Right lobe of liver (tissue), 6 donors: ENCODE measurements around the gene MATN4. TPM values are rescaled to one million over a fixed set of nuclear protein-coding genes. Genes with fewer than 3 reads are reported as not detected.
"Not testable (repeated sequence)": the region's sequence is repeated elsewhere in the genome, so short reads cannot be mapped to it uniquely, and the experiment has no call there.

ENCODE experiments used
- ATAC-seq, 4 donors: fragments of 200-7000 bp; cut with Tn5 transposase; one replicate each; pipeline ENCODE4 v1.9.1; 2020; ENCODE audit warnings: mild to moderate bottlenecking in 4 of 4, moderate library complexity in 4 of 4
- DNase-seq, 3 donors: peaks; one replicate each; pipeline ENCODE4 v3.0.0-alpha.2; 2020
- H3K27ac ChIP-seq, 3 donors: fragments of 200-600 bp; one replicate each; pipeline ENCODE4 v1.8.0; 2022
- H3K27me3 ChIP-seq, 2 donors: fragments of 200-600 bp; one replicate each; pipeline ENCODE4 v1.8.0; 2022
- H3K36me3 ChIP-seq, 4 donors: fragments of 200-600 bp; sonication (generic) in 1 of 4; one replicate each; pipeline versions ENCODE4 v1.5.1 to v1.8.0; 2017 to 2022; ENCODE audit warnings: control low read depth in 1 of 4
- H3K4me1 ChIP-seq, 4 donors: fragments of 200-600 bp; sonication (generic) in 1 of 4; one replicate each; pipeline versions ENCODE4 v1.5.1 to v1.8.0; 2017 to 2022; ENCODE audit warnings: control low read depth in 1 of 4
- H3K4me3 ChIP-seq, 3 donors: fragments of 200-600 bp; one replicate each; pipeline ENCODE4 v1.8.0; 2022
- H3K9me3 ChIP-seq, 4 donors: fragments of 200-600 bp; sonication (generic) in 1 of 4; one replicate each; pipeline versions ENCODE4 v1.5.1 to v1.8.0; 2017 to 2022; ENCODE audit warnings: control low read depth in 1 of 4
- CTCF ChIP-seq, 4 donors: fragments of 200-600 bp in 3 of 4; fragments of 450-650 bp in 1 of 4; IDR thresholded peaks; one replicate each; pipeline versions ENCODE4 v1.5.1 to v1.8.0; 2016 to 2022; ENCODE audit warnings: antibody characterized with exemption in 4 of 4, mild to moderate bottlenecking in 2 of 4
- POLR2A ChIP-seq: fragments of 450-650 bp; IDR thresholded peaks from one replicate; pipeline ENCODE4 v1.6.1; 2017; ENCODE audit warnings: antibody characterized with exemption, mild to moderate bottlenecking
- WGBS: methylation state at CpG from one replicate; pipeline ENCODE4 v1.1.6; 2018; ENCODE audit warnings: low coverage, low lambda C conversion rate; ENCODE audit not compliant: insufficient coverage; ENCODE audit errors: missing lambda C conversion rate; 5-methylcytosine and 5-hydroxymethylcytosine counted together
- intact Hi-C, 2 donors: fragments of 100-400 bp; cut with DNase I; formaldehyde crosslinking; loops; one replicate each; pipeline versions ENCODE4 v1.11.2 to v1.14.1; 2022
- total RNA-seq, 6 experiments: library from RNA; depleted of rRNA in 2 of 6; stranded (reverse); fragments of >200 nt in 2 of 6; fragmentation: NEBNext Ultra II Directional in 3 of 6; extraction: Animal tissue kit (Norgen Biotek cat#: 25700) in 3 of 6; gene quantifications; one replicate each; pipeline versions ENCODE4 v1.1.0 to v1.2.4, GENCODE V29; 2016 to 2023
- donor health status: DM: no; HTN: yes; CAD: no.
- donor health status: DM: no; HTN: no; CAD: no.
- donor health status: DM: no; HTN: no; CAD: no.
- donor health status: DM: no; HTN: yes; CAD: no.
- donor health status: DM: no; HTN: yes; CAD: no.

The MATN4 gene
- total RNA-seq, 6 experiments from 2014 or later, result not detected

GRCh38 chr20:45352729-45353128 lies 44.6 kb upstream of the MATN4 start:
- Histone ChIP-seq H3K4me3 (no peak overlapping the region), H3K4me1 (peaks cover 0 to 12% (median 3%) of the 10 kb centered on the region in 4 donors), H3K9me3 (no peaks in the 10 kb centered on the region), H3K36me3 (no peaks in the 10 kb centered on the region), H3K27me3 (no peaks in the 10 kb centered on the region), H3K27ac (no peak overlapping the region)
- TF ChIP-seq CTCF (IDR thresholded peaks at IDR 0.05) (no peak), POLR2A (no peak)
- ATAC-seq, result no peak
- no peak for DNase-seq
- intact Hi-C loops, result no loop called here
- WGBS, result 87% methylated on average over 3 of the region's 3 CpGs

GRCh38 chr20:45350795-45351194 lies 42.7 kb upstream of the MATN4 start:
- H3K27ac ChIP-seq, DNase-seq, H3K27me3 ChIP-seq, ATAC-seq, intact Hi-C loops, H3K4me3 ChIP-seq, H3K36me3 ChIP-seq, H3K9me3 ChIP-seq, H3K4me1 ChIP-seq: not testable (repeated sequence)
- WGBS, result 86% methylated on average over 10 of the region's 10 CpGs

GRCh38 chr20:45350217-45350616 lies 42.1 kb upstream of the MATN4 start:
- Histone ChIP-seq H3K27me3 (no peaks in the 10 kb centered on the region), H3K9me3 (no peaks in the 10 kb centered on the region), H3K4me1 (no peaks in the 10 kb centered on the region), H3K27ac (no peak overlapping the region), H3K36me3 (no peaks in the 10 kb centered on the region), H3K4me3 (no peak overlapping the region)
- no peak for TF ChIP-seq POLR2A
- no peak for TF ChIP-seq CTCF (IDR thresholded peaks at IDR 0.05)
- intact Hi-C loops, result no loop called here
- DNase-seq (no peak), ATAC-seq (no peak)
- WGBS, result 27% methylated on average over 1 of the region's 1 CpG

GRCh38 chr20:45347936-45348778 lies 40.1 kb upstream of the MATN4 start, which contains the start of gene SDC4:
Gene SDC4 (minus strand): TSS chr20:45348424. CDS start chr20:45348384, 40 bp downstream.
- H3K9me3 ChIP-seq, result no peaks in the 10 kb centered on the region
- peak within 1 kb of the TSS; percentile 78 to 90 (median 84) for H3K4me3 ChIP-seq
- ATAC-seq (peak; percentile 47 to 73 (median 68)), DNase-seq (peak; percentile 76 to 81 (median 79))
- peak; percentile 93 for TF ChIP-seq POLR2A
- TF ChIP-seq CTCF (IDR thresholded peaks at IDR 0.05), result no peak
- H3K36me3 ChIP-seq, result no peaks in the 10 kb centered on the region
- no peaks in the 10 kb centered on the region for H3K27me3 ChIP-seq
- intact Hi-C loops, result no loop called here
- peaks cover 0 to 16% (median 0%) of the 10 kb centered on the region in 4 donors for H3K4me1 ChIP-seq
- H3K27ac ChIP-seq, result peak within 1 kb of the TSS; percentile 91 to 99 (median 97)
- 0% methylated on average over 3 of the region's 77 CpGs for WGBS

DNA sequence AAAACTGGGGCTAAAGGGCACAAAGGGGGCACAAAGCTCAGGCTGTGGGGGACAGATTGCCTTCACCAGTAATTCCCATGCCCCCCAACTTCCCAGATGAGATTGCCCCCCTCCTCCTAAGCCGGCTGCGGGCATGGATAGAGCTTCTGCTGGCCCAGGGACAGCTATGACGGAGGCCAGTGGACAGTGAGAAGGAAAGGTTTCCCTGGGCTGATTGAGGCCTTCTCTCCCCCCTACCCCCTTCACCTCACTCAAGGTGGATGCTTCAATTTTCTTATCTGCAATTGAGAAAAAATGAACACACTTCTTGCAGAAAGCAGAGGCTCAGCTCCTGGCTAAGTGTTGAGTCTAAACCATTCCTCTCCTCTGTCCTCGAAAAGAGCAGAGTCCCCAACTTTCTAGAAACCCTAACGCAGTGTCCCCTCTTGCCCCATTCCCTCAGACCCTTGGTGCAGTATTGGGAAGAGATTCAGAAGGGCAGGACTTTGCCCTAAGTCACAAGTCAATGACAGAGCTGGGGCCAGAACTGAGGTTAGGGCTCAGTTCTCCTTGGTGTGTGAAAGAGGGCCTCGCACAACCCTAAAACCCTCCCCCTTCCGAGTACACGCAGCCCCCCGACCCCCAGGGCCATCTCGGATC lies 39.3 kb upstream of the MATN4 start:
- WGBS, result 5% methylated on average over 5 of the region's 10 CpGs
- no peak for DNase-seq
- Histone ChIP-seq H3K27ac (peak overlapping the region; percentile 91 to 99 (median 97)), H3K27me3 (no peaks in the 10 kb centered on the region), H3K9me3 (no peaks in the 10 kb centered on the region), H3K36me3 (no peaks in the 10 kb centered on the region), H3K4me3 (peak overlapping the region; percentile 78 to 90 (median 84)), H3K4me1 (peaks cover 0 to 16% (median 0%) of the 10 kb centered on the region in 4 donors)
- TF ChIP-seq CTCF (IDR thresholded peaks at IDR 0.05), result no peak
- no peak for TF ChIP-seq POLR2A
- intact Hi-C loops, result no loop called here
- peak in 3 of 4 donors; percentile 8 to 22 (median 17) for ATAC-seq
